K562 (cell line): ENCODE results near the gene AKAP10. TPM values are rescaled to one million over a fixed set of nuclear protein-coding genes. Genes with fewer than 3 reads are reported as not detected.

Experiments
- AFF4 ChIP-seq: sonication (generic); formaldehyde crosslinking; IDR thresholded peaks from 2 replicates; pipeline ENCODE4 v1.8.0; 2023; ENCODE audit warnings: mild to moderate bottlenecking, missing genetic modification reagents
- ARID2 ChIP-seq: fragments of 450-650 bp; IDR thresholded peaks from 2 replicates; pipeline ENCODE4 v1.6.1; 2017; ENCODE audit warnings: antibody characterized with exemption, mild to moderate bottlenecking
- DIDO1 ChIP-seq: fragments of 450-650 bp; IDR thresholded peaks from 2 replicates; pipeline ENCODE4 v1.6.1; 2016; ENCODE audit warnings: low read depth, missing biosample characterization, missing genetic modification characterization
- EWSR1 ChIP-seq: fragments of 450-650 bp; IDR thresholded peaks from 2 replicates; pipeline ENCODE4 v1.6.1; 2018; ENCODE audit warnings: borderline replicate concordance, mild to moderate bottlenecking, low read depth, moderate library complexity; ENCODE audit not compliant: partially characterized antibody
- HNRNPL ChIP-seq: fragments of 200-400 bp; formaldehyde crosslinking; IDR thresholded peaks from 2 replicates; pipeline ENCODE4 v1.6.1; 2017; ENCODE audit warnings: low read depth, mild to moderate bottlenecking, low read length
- NR3C1 ChIP-seq: sonication (generic); formaldehyde crosslinking; IDR thresholded peaks from 2 replicates; pipeline ENCODE4 v1.8.1; 2022; ENCODE audit warnings: missing genetic modification reagents
- POLR2B ChIP-seq: fragments of 450-650 bp; IDR thresholded peaks from 2 replicates; pipeline ENCODE4 v1.6.1; 2018; ENCODE audit warnings: low read depth; ENCODE audit not compliant: partially characterized antibody
- RB1 ChIP-seq: fragments of 450-650 bp; IDR thresholded peaks from 2 replicates; pipeline ENCODE4 v1.6.1; 2017; ENCODE audit warnings: low read depth, mild to moderate bottlenecking
- RBBP5 ChIP-seq: fragments of 200-600 bp; sonication (generic); IDR thresholded peaks from 2 replicates; pipeline ENCODE4 v1.6.1; 2012; ENCODE audit warnings: borderline replicate concordance, mild to moderate bottlenecking, low read length, control low read depth, inconsistent platforms; ENCODE audit not compliant: insufficient read depth, poor library complexity, severe bottlenecking
- TCF15 ChIP-seq: fragments of 250-450 bp; sonication (Bioruptor Pico); IDR thresholded peaks from 2 replicates; pipeline ENCODE4 v1.8.0; 2022; ENCODE audit warnings: moderate library complexity, mild to moderate bottlenecking, inconsistent platforms
- ZNF124 ChIP-seq: sonication (generic); formaldehyde crosslinking; IDR thresholded peaks from 2 replicates; pipeline ENCODE4 v1.8.1; 2022; ENCODE audit warnings: missing genetic modification reagents
- ZNF146 ChIP-seq: IDR thresholded peaks from one replicate; pipeline ENCODE4 v1.6.1; 2018; ENCODE audit warnings: missing compliant biosample characterization; ENCODE audit not compliant: unreplicated experiment
- ZNF318 ChIP-seq, 2 experiments: fragments of 450-650 bp; IDR thresholded peaks; 2 replicates each; pipeline ENCODE4 v1.6.1; 2016; ENCODE audit warnings: mild to moderate bottlenecking in 2 of 2, borderline replicate concordance in 1 of 2, low read depth in 1 of 2, moderate library complexity in 1 of 2
- ZNF79 ChIP-seq: fragments of 250-450 bp; sonication (Bioruptor Pico); IDR thresholded peaks from 2 replicates; pipeline ENCODE4 v1.4.0; 2020; ENCODE audit warnings: low read depth, mild to moderate bottlenecking, moderate library complexity
- polyA plus RNA-seq, 8 experiments: library from polyadenylated mRNA; depleted of rRNA in 4 of 8; stranded (reverse) in 5 of 8; unstranded in 3 of 8; fragments of >200 nt; fragmentation: Nextera tagmentation in 2 of 8; fragmentation: Illumina TruSeq in 1 of 8; extraction: Ambion mirVana in 2 of 8; extraction: Trizol in 1 of 8; gene quantifications; 2 replicates each; pipeline versions ENCODE4 v1.2.1 to v1.2.3, GENCODE V29; 2011 to 2014; ENCODE audit warnings: inconsistent platforms in 1 of 8, missing spikeins in 1 of 8
- total RNA-seq, 7 experiments: library from RNA; depleted of rRNA in 6 of 7; stranded (reverse); fragments of >200 nt in 6 of 7; fragmentation: Illumina TruSeq in 2 of 7; extraction: Trizol in 2 of 7; gene quantifications; 2 replicates each; pipeline versions ENCODE4 v1.2.1 to v1.2.3, GENCODE V29; 2011 to 2021; ENCODE audit warnings: low replicate concordance in 1 of 7

Gene AKAP10
- total and polyA plus RNA-seq, 9 of the 15 experiments (the other 6 are each of a cell fraction or from before 2014, with no cell fraction given) = 4.0 to 20.3 (median 8.2) TPM

GRCh38 chr17:19977293-19978208 is at the start of gene AKAP10 (continued):
- TF ChIP-seq ZNF318 (IDR thresholded peaks at IDR 0.05; ENCODE audit: borderline replicate concordance in 1 of 2, low read depth in 1 of 2) (no peak), DIDO1 (no peak), NR3C1 (CRISPR knock-in tag) (peak; percentile 89), EWSR1 (no peak), RB1 (peak; percentile 66), AFF4 (no peak; the same call in 1 of the 2 replicates), ARID2 (no peak), POLR2B (peak; percentile 55), TCF15 (no peak), HNRNPL (no peak), RBBP5 (peak; percentile 70), ZNF146 (no peak), ZNF79 (CRISPR knock-in tag) (no peak), ZNF124 (CRISPR knock-in tag) (no peak)
